NT2/D1 (cell line): ENCODE measurements around the gene IRF1.

Experiments
- DNase-seq: peaks from one replicate; pipeline ENCODE4 v3.0.0-alpha.2; 2011; ENCODE audit warnings: low read depth, low spot score
- H3K27me3 ChIP-seq: 2 replicates; pipeline ENCODE4 v1.6.0; 2011; ENCODE audit warnings: mild to moderate bottlenecking; ENCODE audit not compliant: insufficient read length, insufficient read depth
- H3K36me3 ChIP-seq: 2 replicates; pipeline ENCODE4 v1.6.1; 2011; ENCODE audit warnings: mild to moderate bottlenecking, low read length, mixed read lengths; ENCODE audit not compliant: insufficient read depth, insufficient read length
- H3K4me1 ChIP-seq: 2 replicates; pipeline ENCODE4 v1.5.1; 2011; ENCODE audit not compliant: insufficient read depth, insufficient read length
- H3K4me3 ChIP-seq: 2 replicates; pipeline ENCODE4 v1.5.1; 2011; ENCODE audit warnings: low read depth; ENCODE audit not compliant: insufficient read length
- H3K9ac ChIP-seq: 2 replicates; pipeline ENCODE4 v1.6.0; 2011; ENCODE audit warnings: low read depth; ENCODE audit not compliant: insufficient read length
- H3K9me3 ChIP-seq: 2 replicates; pipeline ENCODE4 v1.5.1; 2011; ENCODE audit warnings: mild to moderate bottlenecking, low read length; ENCODE audit not compliant: insufficient read depth
- SUZ12 ChIP-seq: IDR thresholded peaks from 2 replicates; pipeline ENCODE4 v1.6.1; 2011; ENCODE audit not compliant: insufficient read length, insufficient read depth; ENCODE audit errors: extremely low read depth
- YY1 ChIP-seq: IDR thresholded peaks from 2 replicates; pipeline ENCODE4 v1.6.1; 2011; ENCODE audit not compliant: insufficient read length, insufficient read depth
- ZNF274 ChIP-seq: IDR thresholded peaks from 2 replicates; pipeline ENCODE4 v1.6.1; 2011; ENCODE audit warnings: mild to moderate bottlenecking, low read depth, low read length

The IRF1 gene, protein sequence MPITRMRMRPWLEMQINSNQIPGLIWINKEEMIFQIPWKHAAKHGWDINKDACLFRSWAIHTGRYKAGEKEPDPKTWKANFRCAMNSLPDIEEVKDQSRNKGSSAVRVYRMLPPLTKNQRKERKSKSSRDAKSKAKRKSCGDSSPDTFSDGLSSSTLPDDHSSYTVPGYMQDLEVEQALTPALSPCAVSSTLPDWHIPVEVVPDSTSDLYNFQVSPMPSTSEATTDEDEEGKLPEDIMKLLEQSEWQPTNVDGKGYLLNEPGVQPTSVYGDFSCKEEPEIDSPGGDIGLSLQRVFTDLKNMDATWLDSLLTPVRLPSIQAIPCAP

GRCh38 chr5:132490484-132491367 lies at the start of gene IRF1:
IRF1 (minus strand) TSS chr5:132490773; CDS start chr5:132489478, 1,295 bp downstream.
- Histone ChIP-seq H3K4me1 (peaks cover 12% of the 10 kb centered on the region), H3K4me3 (peak within 1 kb of the TSS; percentile 81), H3K27me3 (peaks cover 26% of the 10 kb centered on the region), H3K36me3 (peaks cover 32% of the 10 kb centered on the region), H3K9ac (peak within 1 kb of the TSS; percentile 82), H3K9me3 (no peaks in the 10 kb centered on the region)
- peak; percentile 81 for DNase-seq
- no peak for TF ChIP-seq ZNF274
- no peak for TF ChIP-seq SUZ12
- TF ChIP-seq YY1: no peak

DNA sequence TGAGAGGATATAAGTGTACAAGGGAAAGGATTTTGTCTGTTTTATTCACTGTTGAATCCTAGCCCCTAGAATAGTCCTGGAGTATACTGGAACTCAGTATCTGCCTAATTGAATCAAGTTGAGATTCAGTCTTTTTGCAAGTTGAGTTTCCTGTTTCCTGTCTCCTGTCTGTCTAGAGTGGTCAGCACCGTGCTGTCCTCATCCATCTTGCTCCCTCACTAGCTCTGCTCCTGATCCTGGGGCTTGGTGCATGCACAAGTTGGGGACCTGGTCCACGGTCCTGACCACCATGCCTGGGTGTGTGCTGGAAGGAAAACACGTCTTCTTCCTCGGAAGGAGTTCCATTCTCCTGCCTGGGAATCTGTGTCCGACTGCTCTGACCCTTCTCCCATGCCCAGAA lies 49.6 kb upstream of the IRF1 start:
- Histone ChIP-seq H3K9ac (no peak overlapping the region), H3K27me3 (no peaks in the 10 kb centered on the region), H3K36me3 (no peaks in the 10 kb centered on the region), H3K9me3 (no peaks in the 10 kb centered on the region), H3K4me3 (no peak overlapping the region), H3K4me1 (peaks cover 3% of the 10 kb centered on the region)
- DNase-seq: no peak
- TF ChIP-seq SUZ12 (no peak), ZNF274 (no peak), YY1 (no peak)

DNA sequence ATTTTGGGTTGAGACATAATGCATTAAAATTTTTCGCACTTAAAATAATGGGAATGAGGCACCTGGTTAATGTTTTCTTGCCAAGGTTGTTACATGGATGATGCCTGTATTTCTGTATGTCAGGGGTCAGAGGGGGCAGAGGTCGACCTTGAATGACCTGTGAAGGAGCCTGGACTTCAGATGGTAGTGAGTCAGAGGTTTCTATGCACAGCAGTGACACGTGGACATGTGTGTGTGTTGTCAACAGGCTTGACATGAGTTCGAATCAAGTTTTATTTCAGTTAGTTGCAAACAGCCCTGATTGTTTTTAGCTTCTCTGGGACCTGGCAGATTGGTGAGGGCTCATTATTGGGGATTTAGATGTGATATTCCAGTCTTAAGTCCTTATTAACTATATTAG lies 49.1 kb upstream of the IRF1 start:
- no peak for DNase-seq
- H3K9ac ChIP-seq: no peak overlapping the region
- H3K4me3 ChIP-seq: no peak overlapping the region
- H3K4me1 ChIP-seq: peaks cover 3% of the 10 kb centered on the region
- TF ChIP-seq YY1: no peak
- no peak for TF ChIP-seq SUZ12
- no peak for TF ChIP-seq ZNF274
- no peaks in the 10 kb centered on the region for H3K36me3 ChIP-seq
- H3K9me3 ChIP-seq: no peaks in the 10 kb centered on the region
- no peaks in the 10 kb centered on the region for H3K27me3 ChIP-seq

DNA sequence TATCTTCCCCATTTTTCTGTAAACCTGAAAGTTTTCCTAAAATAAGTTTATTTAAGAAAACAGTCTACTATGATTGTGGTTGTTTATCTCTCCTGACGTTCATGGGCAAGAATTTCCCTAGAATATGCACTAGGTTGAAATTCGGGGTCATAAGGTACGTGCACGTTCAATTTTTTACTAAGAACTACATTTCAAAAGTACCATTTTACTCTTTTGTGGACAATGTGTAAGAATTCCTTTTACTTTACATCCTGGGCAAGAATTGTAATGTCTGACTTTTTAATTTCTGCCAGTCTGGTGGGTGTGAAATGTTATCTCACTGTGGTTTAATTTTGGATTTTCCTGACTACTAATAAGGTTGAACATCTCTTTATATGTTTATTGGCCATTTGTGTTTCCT lies 40.4 kb upstream of the IRF1 start:
- H3K9me3 ChIP-seq: no peaks in the 10 kb centered on the region
- H3K36me3 ChIP-seq: no peaks in the 10 kb centered on the region
- no peaks in the 10 kb centered on the region for H3K27me3 ChIP-seq
- no peak overlapping the region for H3K9ac ChIP-seq
- DNase-seq: no peak
- TF ChIP-seq YY1 (no peak), ZNF274 (no peak)
- no peaks in the 10 kb centered on the region for H3K4me1 ChIP-seq
- no peak overlapping the region for H3K4me3 ChIP-seq

DNA sequence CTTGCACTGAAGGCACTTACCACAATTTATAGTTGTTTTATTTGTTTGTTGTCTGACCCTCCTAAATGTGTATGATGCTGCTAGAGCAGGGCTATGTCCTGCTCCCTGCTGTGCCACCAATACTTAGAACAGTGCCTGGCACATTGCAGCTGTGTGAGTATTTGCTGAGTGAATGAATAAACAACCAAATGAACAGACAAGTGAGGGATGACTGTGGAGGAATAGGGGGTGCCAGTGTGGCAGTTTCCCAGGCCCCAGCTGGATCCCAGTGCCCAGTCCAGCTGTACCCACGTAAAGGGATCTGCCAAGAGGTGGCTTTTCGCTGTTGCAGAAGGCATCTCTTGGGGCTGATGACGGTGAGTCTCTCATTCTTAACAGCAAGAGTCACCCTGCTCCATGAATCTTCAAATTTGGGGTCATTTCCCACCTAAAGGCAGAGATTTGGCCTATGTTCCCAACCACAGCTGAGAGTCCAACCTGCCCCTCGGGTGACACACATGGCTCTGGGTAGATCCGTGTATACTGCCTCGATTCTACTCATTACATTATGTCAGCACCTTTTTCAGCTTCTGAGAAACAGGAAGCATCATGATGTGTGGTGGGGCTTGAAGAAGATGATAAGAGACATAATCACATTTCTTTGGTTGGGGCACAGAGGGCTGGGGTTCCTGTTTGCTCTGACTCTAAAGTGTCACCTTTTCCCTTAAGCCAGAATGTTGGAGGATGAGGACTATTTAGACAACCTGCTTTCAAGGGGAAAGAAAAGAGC lies 38.5 kb upstream of the IRF1 start:
- no peak for DNase-seq
- Histone ChIP-seq H3K4me1 (no peaks in the 10 kb centered on the region), H3K4me3 (no peak overlapping the region), H3K9ac (no peak overlapping the region), H3K36me3 (no peaks in the 10 kb centered on the region), H3K9me3 (no peaks in the 10 kb centered on the region), H3K27me3 (no peaks in the 10 kb centered on the region)
- TF ChIP-seq ZNF274 (no peak), SUZ12 (no peak), YY1 (no peak)

- Histone ChIP-seq H3K4me1 (no peaks in the 10 kb centered on the region), H3K4me3 (no peak overlapping the region), H3K36me3 (no peaks in the 10 kb centered on the region), H3K9me3 (no peaks in the 10 kb centered on the region), H3K27me3 (no peaks in the 10 kb centered on the region), H3K9ac (no peak overlapping the region)
- DNase-seq: no peak
- TF ChIP-seq ZNF274 (no peak), YY1 (no peak), SUZ12 (no peak)
Observed at GRCh38 chr5:132528021-132528420, 37.4 kb upstream of the IRF1 start.

- Histone ChIP-seq H3K27me3 (no peaks in the 10 kb centered on the region), H3K36me3 (no peaks in the 10 kb centered on the region), H3K4me3 (no peak overlapping the region), H3K4me1 (no peaks in the 10 kb centered on the region), H3K9ac (no peak overlapping the region), H3K9me3 (no peaks in the 10 kb centered on the region)
- TF ChIP-seq YY1 (no peak), SUZ12 (no peak), ZNF274 (no peak)
- no peak for DNase-seq
Observed at GRCh38 chr5:132526974-132527564, 36.5 kb upstream of the IRF1 start.
